ENCODE data around the gene FXYD4.

The FXYD4 gene

GRCh38 chr10:43424416-43424815, 53.0 kb downstream of the FXYD4 start:
- no peak for TF ChIP-seq CTCF (IDR thresholded peaks at IDR 0.05)

Measured in LNCAP (cell line).